ENCODE data around the gene LRRC2.
A peak's percentile ranks its signal among the peaks of the same experiment; 100 is the strongest.

LRRC2 gene

DNA sequence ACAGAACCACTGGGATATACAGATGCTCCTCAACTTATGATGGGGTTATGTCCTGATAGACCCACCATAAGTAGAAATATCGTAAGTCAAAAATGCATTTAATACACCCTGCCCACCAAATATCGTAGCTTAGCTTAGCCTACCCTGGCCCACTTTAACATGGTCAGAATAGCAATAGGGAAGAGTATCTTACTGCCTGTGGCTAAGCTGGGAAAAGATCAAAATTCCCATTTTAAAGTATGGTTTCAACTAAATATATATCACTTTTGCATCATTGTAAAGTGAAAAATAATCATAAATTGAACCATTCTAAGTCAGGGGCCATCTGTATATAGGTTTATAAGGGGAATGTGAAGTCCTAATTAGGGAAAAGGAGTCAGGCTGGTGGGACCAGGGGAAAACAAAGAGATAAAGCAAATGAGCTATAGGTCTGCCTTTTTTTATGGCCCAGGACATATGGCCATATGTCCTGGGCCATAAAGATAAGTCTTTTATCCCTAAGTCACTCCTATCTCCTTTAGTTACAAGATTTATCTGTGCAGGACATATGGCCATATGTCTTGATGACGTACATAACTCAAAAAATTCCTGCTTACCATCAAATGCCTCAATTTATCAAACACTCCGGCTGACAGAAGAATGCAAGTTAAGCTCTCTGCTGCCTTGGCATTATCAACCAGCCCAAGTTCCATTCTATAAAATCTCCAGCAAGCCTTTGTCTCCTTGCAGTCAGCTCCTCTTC, 57.1 kb downstream of the LRRC2 start:
- Mint-ChIP-seq H3K4me1 (peaks cover 44% of the 10 kb centered on the region), H3K9me3 (peaks cover 4% of the 10 kb centered on the region), H3K27me3 (ENCODE audit: low read depth, poor library complexity) (peaks cover 12% of the 10 kb centered on the region), H3K4me3 (no peak overlapping the region), H3K36me3 (ENCODE audit: low read depth) (no peaks in the 10 kb centered on the region), H3K27ac (peak overlapping the region; percentile 86)
- DNase-seq: no peak
- TF ChIP-seq, protein P1, sequence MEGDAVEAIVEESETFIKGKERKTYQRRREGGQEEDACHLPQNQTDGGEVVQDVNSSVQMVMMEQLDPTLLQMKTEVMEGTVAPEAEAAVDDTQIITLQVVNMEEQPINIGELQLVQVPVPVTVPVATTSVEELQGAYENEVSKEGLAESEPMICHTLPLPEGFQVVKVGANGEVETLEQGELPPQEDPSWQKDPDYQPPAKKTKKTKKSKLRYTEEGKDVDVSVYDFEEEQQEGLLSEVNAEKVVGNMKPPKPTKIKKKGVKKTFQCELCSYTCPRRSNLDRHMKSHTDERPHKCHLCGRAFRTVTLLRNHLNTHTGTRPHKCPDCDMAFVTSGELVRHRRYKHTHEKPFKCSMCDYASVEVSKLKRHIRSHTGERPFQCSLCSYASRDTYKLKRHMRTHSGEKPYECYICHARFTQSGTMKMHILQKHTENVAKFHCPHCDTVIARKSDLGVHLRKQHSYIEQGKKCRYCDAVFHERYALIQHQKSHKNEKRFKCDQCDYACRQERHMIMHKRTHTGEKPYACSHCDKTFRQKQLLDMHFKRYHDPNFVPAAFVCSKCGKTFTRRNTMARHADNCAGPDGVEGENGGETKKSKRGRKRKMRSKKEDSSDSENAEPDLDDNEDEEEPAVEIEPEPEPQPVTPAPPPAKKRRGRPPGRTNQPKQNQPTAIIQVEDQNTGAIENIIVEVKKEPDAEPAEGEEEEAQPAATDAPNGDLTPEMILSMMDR (IDR thresholded peaks at IDR 0.05): no peak

DNA sequence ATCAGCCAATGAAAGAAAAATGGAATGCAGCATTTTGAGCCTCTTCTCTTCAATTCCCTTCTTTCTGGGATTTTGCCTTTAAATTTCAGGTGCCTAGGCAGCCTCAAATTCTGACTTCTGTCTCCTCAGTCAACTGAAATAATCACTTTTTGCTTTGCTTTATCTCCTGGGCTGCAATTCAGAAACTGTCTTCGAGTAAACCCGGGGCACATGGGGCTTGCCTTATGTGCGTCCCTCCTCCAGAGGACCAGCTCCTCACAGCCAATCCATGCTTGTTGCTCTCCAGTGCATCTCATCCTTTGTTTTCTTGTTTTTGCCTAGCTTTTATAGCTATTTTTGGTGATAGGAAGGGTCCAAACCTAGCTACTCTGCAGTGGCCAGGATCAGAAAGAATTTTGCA, 59.6 kb downstream of the LRRC2 start:
- TF ChIP-seq, protein P1 (IDR thresholded peaks at IDR 0.05): no peak
- no peak for DNase-seq
- Mint-ChIP-seq H3K27ac (no peak overlapping the region), H3K4me1 (peaks cover 53% of the 10 kb centered on the region), H3K4me3 (no peak overlapping the region), H3K27me3 (ENCODE audit: low read depth, poor library complexity) (peaks cover 9% of the 10 kb centered on the region), H3K36me3 (ENCODE audit: low read depth) (no peaks in the 10 kb centered on the region), H3K9me3 (peaks cover 8% of the 10 kb centered on the region)

DNA sequence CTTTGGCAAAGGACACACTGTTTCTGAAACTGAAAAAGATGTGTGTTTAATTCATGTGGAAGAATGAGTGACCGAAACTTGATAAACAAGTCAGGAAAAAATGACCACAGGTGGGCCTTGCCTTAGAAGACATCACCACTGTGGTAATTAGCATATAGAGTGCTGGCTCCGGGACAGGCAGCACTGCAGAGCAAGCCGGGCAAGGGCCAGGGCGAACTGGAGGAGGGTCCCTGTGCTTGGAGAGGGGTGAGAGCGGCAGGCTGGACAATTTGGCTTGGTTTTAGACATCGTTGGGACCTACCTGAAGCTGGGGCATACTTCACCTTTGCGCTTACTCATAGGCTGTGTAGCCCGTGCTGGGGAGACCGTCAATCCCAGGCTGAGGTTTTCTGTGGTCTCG, 60.1 kb downstream of the LRRC2 start:
- Mint-ChIP-seq H3K4me3 (no peak overlapping the region), H3K4me1 (peaks cover 47% of the 10 kb centered on the region), H3K27me3 (ENCODE audit: low read depth, poor library complexity) (peaks cover 11% of the 10 kb centered on the region), H3K27ac (no peak overlapping the region), H3K9me3 (peaks cover 8% of the 10 kb centered on the region), H3K36me3 (ENCODE audit: low read depth) (no peaks in the 10 kb centered on the region)
- no peak for DNase-seq
- TF ChIP-seq, protein P1 (IDR thresholded peaks at IDR 0.05): no peak

DNA sequence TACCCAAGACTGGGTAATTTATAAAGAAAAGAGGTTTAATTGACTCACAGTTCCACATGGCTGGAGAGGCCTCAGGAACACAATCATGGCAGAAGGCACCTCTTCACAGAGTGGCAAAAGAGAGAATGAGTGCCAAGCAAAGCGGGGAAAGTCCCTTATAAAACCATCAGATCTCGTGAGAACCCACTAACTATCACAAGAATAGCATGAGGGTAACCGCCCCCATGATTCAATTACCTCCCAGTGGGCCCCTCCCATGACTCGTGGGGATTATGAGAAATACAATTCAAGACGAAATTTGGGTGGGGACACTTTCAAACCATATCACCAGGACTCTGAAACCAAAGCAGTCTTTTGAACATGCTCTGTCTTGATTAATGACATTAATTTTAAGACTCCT, 61.3 kb downstream of the LRRC2 start:
- H3K4me1 Mint-ChIP-seq: peaks cover 36% of the 10 kb centered on the region
- TF ChIP-seq, protein P1 (IDR thresholded peaks at IDR 0.05): no peak
- H3K36me3 Mint-ChIP-seq (ENCODE audit: low read depth): no peaks in the 10 kb centered on the region
- no peak for DNase-seq
- H3K9me3 Mint-ChIP-seq: peaks cover 8% of the 10 kb centered on the region
- H3K4me3 Mint-ChIP-seq: no peak overlapping the region
- no peak overlapping the region for H3K27ac Mint-ChIP-seq
- H3K27me3 Mint-ChIP-seq (ENCODE audit: low read depth, poor library complexity): peaks cover 5% of the 10 kb centered on the region

DNA sequence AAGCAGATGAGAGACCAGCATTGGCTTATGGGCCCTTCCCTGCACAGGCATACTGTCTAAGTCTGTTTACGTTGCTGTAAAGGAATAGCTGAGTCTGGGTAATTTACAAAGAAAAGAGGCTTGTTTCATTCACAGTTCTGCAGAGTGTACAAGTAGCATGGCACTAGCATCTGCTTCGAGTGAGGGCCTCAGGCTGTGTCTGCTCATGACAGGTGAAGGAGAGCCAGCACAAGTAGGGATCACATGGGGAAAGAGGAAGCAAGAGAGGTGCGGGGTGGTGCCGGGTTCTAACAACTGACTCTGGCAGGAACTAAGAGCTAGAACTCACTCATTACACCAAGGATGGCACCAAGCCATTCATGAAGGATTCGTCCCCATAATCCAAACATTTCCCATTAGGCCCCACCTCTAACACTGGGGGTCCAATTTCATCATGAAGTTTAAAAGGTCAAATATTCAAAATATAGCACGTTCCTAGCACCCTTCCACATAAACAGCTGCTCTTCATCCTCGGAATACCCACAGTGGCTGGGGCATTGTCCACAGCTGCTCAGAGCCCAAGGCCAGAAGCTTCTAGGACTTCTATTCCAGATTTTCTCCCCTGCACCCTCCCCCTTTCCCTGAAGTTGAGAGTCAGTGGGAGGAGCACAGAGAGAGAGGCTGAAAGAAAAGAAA, 62.8 kb downstream of the LRRC2 start:
- H3K4me3 Mint-ChIP-seq: no peak overlapping the region

More for the DNA sequence above, 62.8 kb downstream of the LRRC2 start:
- Mint-ChIP-seq H3K27me3 (ENCODE audit: low read depth, poor library complexity) (peaks cover 7% of the 10 kb centered on the region), H3K4me1 (peaks cover 32% of the 10 kb centered on the region), H3K36me3 (ENCODE audit: low read depth) (no peaks in the 10 kb centered on the region), H3K9me3 (peaks cover 8% of the 10 kb centered on the region), H3K27ac (no peak overlapping the region)
- TF ChIP-seq, protein P1 (IDR thresholded peaks at IDR 0.05): no peak
- DNase-seq: no peak

Data from nephron progenitor cell (in vitro differentiated cells).